GM18951 (cell line): ENCODE measurements around the gene ADAMTS10.
"Not testable (repeated sequence)": the region's sequence is repeated elsewhere in the genome, so short reads cannot be mapped to it uniquely, and the experiment has no call there.

Experiments used
- POLR2A ChIP-seq: IDR thresholded peaks from 4 replicates; pipeline ENCODE4 v1.6.1; 2011; ENCODE audit warnings: mild to moderate bottlenecking; ENCODE audit not compliant: insufficient read length, insufficient read depth; ENCODE audit errors: extremely low read depth
- in situ Hi-C: fragments of 300-500 bp; cut with MboI; formaldehyde crosslinking; loops from one replicate; pipeline ENCODE4 v1.12.0; 2022; ENCODE audit warnings: low sequenced_read_pairs, mixed read lengths, inconsistent platforms; ENCODE audit not compliant: unreplicated experiment

The ADAMTS10 gene

DNA sequence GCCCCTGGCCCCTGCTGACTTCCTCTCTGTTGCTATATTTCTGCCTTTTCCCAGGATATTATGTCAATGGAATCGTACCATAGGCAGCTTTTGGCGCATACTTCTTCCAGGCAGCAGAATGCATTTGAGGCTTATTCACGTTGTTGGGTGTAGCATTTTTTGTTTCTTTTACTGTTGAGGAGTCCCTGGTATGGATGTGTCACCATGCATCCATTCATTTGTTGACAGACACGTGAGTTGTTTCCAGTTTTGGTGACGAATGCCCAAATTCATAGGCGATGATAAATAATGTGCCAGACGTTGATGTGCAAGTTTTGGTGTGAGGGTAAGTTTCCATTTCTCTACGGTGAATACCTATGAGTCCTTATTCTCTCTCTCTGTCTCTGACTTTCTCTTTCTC lies 24.9 kb upstream of the ADAMTS10 start:
- TF ChIP-seq POLR2A = no peak
- in situ Hi-C loops = no loop called here

DNA sequence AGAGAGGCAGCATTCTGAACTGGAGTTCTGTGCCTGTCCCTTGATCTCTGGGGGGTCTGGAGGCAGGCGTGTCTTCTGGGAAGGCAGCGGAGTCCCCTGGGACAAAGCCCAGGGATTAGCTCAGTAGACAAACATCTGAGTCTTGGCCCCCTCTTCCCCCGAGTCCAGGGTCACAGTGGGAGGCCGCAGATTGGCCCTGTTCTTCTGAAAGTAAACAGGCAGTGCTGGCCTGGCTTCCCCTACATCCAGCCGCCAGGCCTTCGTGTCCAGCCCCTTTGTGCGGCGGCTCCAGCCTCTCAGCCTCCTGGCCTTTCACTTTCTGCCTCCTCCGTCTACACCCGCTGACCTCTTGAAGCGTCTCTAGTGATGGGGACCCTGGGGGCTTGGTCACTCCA lies 20.9 kb upstream of the ADAMTS10 start:
- in situ Hi-C loops = no loop called here

GRCh38 chr19:8630796-8631424 lies 20.4 kb upstream of the ADAMTS10 start:
- TF ChIP-seq POLR2A = no peak
- in situ Hi-C loops = no loop called here

More for the DNA sequence above, 20.9 kb upstream of the ADAMTS10 start:
- TF ChIP-seq POLR2A = no peak

DNA sequence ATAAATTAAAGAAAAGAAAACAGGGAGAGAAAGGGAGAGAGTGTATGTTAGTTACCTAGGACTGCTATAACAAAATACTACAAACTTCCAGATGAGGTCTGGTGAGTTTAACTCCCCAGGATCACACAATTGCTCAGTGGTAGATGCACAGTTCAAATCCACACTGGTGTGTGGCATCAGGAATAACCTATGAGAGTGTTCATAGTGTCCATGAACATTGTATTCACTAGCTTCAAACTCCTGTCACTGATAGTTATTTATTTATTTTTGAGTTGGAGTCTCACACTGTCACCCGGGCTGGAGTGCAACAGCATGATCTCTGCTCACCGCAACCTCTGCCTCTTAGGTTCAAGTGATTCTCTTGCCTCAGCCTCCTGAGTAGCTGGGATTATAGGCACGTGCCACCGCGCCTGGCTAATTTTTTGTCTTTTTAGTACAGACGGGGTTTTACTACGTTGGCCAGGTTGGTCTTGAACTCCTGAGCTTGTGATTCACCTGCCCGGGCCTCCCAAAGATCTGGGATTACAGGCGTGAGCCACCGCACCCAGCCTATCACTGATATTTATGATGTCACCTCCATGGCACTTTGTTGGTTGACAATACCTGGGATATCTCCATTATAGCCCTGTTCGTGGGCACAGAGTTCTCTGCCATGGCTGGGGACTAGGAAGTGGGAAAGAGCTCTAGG lies 19.6 kb upstream of the ADAMTS10 start, which contains the start of gene NFILZ:
Gene NFILZ, plus strand, starts transcription at position 638 of the 688 bp plus-strand sequence. CDS start 46,133 bp downstream, outside the sequence.
- TF ChIP-seq POLR2A = no peak
- in situ Hi-C loops = no loop called here

DNA sequence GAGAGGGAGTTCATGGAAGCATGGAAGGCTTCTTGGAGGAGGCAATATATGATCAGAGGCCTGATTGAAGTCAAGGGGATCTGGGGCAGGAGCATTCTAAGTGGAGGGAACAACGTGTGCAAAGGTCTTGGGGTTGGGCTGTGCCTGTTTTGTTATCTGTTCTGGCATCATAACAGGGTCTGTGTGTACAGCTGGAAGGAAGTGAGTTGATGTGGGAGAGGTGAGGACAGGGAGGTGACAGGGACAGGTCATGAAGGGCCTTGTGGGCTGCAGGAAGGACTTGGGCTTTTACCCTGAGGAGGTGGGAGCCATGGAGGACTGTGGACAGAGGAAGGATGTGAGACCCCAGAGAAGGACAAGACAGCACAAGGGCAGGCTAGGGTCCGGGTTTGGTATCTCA lies 18.7 kb upstream of the ADAMTS10 start:
- in situ Hi-C loops = no loop called here
- TF ChIP-seq POLR2A = no peak

GRCh38 chr19:8626842-8627241 lies 16.3 kb upstream of the ADAMTS10 start:
- no peak for TF ChIP-seq POLR2A
- in situ Hi-C loops = no loop called here

DNA sequence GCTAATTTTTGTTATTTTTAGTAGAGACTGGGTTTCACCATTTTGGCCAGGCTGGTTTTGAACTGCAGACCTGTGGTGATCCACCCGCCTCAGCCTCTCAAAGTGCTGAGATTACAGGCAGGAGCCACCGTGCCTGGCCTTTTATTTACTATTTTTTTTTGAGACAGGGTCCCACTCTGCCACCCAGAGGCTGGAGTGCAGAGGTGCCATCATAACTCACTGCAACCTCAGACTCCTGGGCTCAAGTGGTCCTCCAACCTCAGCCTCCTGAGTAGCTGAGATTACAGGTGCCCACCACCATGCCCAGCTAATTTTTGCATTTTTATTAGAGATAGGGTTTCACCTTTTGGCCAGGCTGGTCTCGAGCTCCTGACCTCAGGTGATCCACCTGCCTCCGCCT lies 12.4 kb upstream of the ADAMTS10 start:
- in situ Hi-C loops = not testable (repeated sequence)

- TF ChIP-seq POLR2A = no peak
- in situ Hi-C loops = no loop called here
These were observed 8.2 kb upstream of the ADAMTS10 start for GRCh38 chr19:8618751-8619150.

DNA sequence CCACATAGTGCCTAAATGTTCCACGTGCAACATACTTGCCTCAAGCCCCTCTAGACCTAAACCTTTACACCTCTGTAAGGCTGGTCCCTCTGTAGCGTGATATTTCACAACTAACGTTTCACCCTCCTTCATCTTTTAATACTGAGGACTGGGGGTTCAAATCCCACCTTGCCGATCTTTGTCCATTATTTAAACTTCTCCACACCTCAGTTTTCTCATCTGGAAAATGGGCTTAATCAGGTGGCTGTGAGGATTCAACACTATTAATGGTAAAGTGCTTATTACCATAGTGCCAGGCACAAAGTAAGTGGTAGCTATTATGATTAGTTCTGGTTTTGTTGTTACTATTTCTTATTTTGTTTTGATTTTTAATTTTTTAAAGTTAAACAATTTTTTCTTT lies 7.5 kb upstream of the ADAMTS10 start:
- TF ChIP-seq POLR2A = no peak
- in situ Hi-C loops = no loop called here

- in situ Hi-C loops = not testable (repeated sequence)
These were observed 6.8 kb upstream of the ADAMTS10 start for GRCh38 chr19:8617325-8617724.

DNA sequence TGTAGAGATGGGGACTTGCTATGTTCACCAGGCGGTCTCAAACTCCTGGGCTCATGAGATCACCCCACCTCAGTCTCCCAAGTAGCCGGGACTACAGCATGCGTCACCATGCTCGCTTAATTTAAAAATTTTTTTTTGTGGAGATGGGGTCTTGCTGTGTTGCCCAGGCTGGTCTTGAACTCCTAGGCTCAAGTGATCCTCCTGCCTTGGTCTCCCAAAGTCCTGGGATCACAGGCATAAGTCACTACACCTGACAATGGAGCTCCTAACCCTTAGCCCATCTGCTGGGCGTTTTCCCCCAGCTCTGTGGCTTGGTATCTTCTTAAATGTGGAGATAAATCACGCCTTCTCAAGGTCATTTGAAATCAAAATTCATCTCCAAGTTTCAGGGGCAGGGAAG lies 6.3 kb upstream of the ADAMTS10 start:
- in situ Hi-C loops = no loop called here
- TF ChIP-seq POLR2A = no peak

- in situ Hi-C loops = no loop called here
- TF ChIP-seq POLR2A = no peak
These were observed 5.5 kb upstream of the ADAMTS10 start for GRCh38 chr19:8615813-8616596.

- no peak for TF ChIP-seq POLR2A
- in situ Hi-C loops = no loop called here
These were observed 4.5 kb upstream of the ADAMTS10 start for GRCh38 chr19:8615024-8615423.

GRCh38 chr19:8614455-8614854 lies 3.9 kb upstream of the ADAMTS10 start:
- in situ Hi-C loops = no loop called here
- no peak for TF ChIP-seq POLR2A

GRCh38 chr19:8612807-8613171 lies 2.3 kb upstream of the ADAMTS10 start:
- no peak for TF ChIP-seq POLR2A
- in situ Hi-C loops = no loop called here
